Rectal smooth muscle tissue (tissue), 1 donor: ENCODE data around the gene ASB3.
"Not testable (repeated sequence)": the region's sequence is repeated elsewhere in the genome, so short reads cannot be mapped to it uniquely, and the experiment has no call there.

Experiments
- H3K27ac ChIP-seq: one replicate; pipeline ENCODE4 v1.7.0; 2013; ENCODE audit warnings: low read depth, low read length, inconsistent platforms
- H3K27me3 ChIP-seq: one replicate; pipeline ENCODE4 v1.7.0; 2013; ENCODE audit warnings: low read length; ENCODE audit not compliant: control insufficient read depth, insufficient read depth
- H3K36me3 ChIP-seq: one replicate; pipeline ENCODE4 v1.7.0; 2013; ENCODE audit warnings: low read length; ENCODE audit not compliant: control insufficient read depth, insufficient read depth
- H3K4me1 ChIP-seq: one replicate; pipeline ENCODE4 v1.7.0; 2013; ENCODE audit warnings: low read length; ENCODE audit not compliant: control insufficient read depth, insufficient read depth
- H3K4me3 ChIP-seq: one replicate; pipeline ENCODE4 v1.7.0; 2013; ENCODE audit warnings: low read length
- H3K9ac ChIP-seq: one replicate; pipeline ENCODE4 v1.7.0; 2013; ENCODE audit warnings: low read length

Gene ASB3

GRCh38 chr2:53658474-53658873, 128.3 kb downstream of the ASB3 start:
- H3K4me1 ChIP-seq, H3K27ac ChIP-seq, H3K4me3 ChIP-seq, H3K36me3 ChIP-seq, H3K9ac ChIP-seq, H3K27me3 ChIP-seq: not testable (repeated sequence)

- Histone ChIP-seq H3K27me3 (no peaks in the 10 kb centered on the region), H3K4me3 (no peak overlapping the region), H3K9ac (no peak overlapping the region)
These were observed 131.5 kb downstream of the ASB3 start for GRCh38 chr2:53655256-53655655.

GRCh38 chr2:53654396-53654795, 132.4 kb downstream of the ASB3 start:
- Histone ChIP-seq H3K27me3 (no peaks in the 10 kb centered on the region), H3K4me3 (no peak overlapping the region), H3K36me3 (no peaks in the 10 kb centered on the region), H3K4me1 (peaks cover 8% of the 10 kb centered on the region), H3K27ac (no peak overlapping the region), H3K9ac (no peak overlapping the region)

More at GRCh38 chr2:53655256-53655655, 131.5 kb downstream of the ASB3 start:
- H3K4me1 ChIP-seq = peaks cover 8% of the 10 kb centered on the region
- H3K36me3 ChIP-seq = no peaks in the 10 kb centered on the region
- H3K27ac ChIP-seq = no peak overlapping the region

- Histone ChIP-seq H3K27ac (no peak overlapping the region), H3K4me3 (no peak overlapping the region), H3K36me3 (no peaks in the 10 kb centered on the region), H3K4me1 (peaks cover 8% of the 10 kb centered on the region), H3K9ac (no peak overlapping the region), H3K27me3 (no peaks in the 10 kb centered on the region)
These were observed 134.6 kb downstream of the ASB3 start for GRCh38 chr2:53652131-53652530.

- Histone ChIP-seq H3K4me3 (no peak overlapping the region), H3K9ac (no peak overlapping the region), H3K27me3 (no peaks in the 10 kb centered on the region), H3K4me1 (no peaks in the 10 kb centered on the region), H3K27ac (no peak overlapping the region), H3K36me3 (no peaks in the 10 kb centered on the region)
These were observed 140.0 kb downstream of the ASB3 start for GRCh38 chr2:53646788-53647187.

- Histone ChIP-seq H3K9ac (no peak overlapping the region), H3K27ac (no peak overlapping the region), H3K36me3 (no peaks in the 10 kb centered on the region), H3K4me3 (no peak overlapping the region), H3K4me1 (no peaks in the 10 kb centered on the region), H3K27me3 (no peaks in the 10 kb centered on the region)
These were observed 145.5 kb downstream of the ASB3 start for GRCh38 chr2:53641290-53641689.

GRCh38 chr2:53640466-53640865, 146.3 kb downstream of the ASB3 start:
- Histone ChIP-seq H3K9ac (no peak overlapping the region), H3K4me1 (no peaks in the 10 kb centered on the region), H3K27me3 (no peaks in the 10 kb centered on the region), H3K4me3 (no peak overlapping the region), H3K36me3 (no peaks in the 10 kb centered on the region), H3K27ac (no peak overlapping the region)

GRCh38 chr2:53636596-53636995, 150.2 kb downstream of the ASB3 start:
- no peaks in the 10 kb centered on the region for H3K36me3 ChIP-seq

GRCh38 chr2:53636109-53636508, 150.6 kb downstream of the ASB3 start:
- H3K27me3 ChIP-seq = no peaks in the 10 kb centered on the region
- H3K27ac ChIP-seq = no peak overlapping the region
- no peak overlapping the region for H3K9ac ChIP-seq

More at GRCh38 chr2:53636596-53636995, 150.2 kb downstream of the ASB3 start:
- Histone ChIP-seq H3K4me3 (no peak overlapping the region), H3K27me3 (no peaks in the 10 kb centered on the region), H3K4me1 (no peaks in the 10 kb centered on the region), H3K9ac (no peak overlapping the region), H3K27ac (no peak overlapping the region)

GRCh38 chr2:53635694-53636093, 151.1 kb downstream of the ASB3 start:
- H3K27me3 ChIP-seq = no peaks in the 10 kb centered on the region
- no peak overlapping the region for H3K4me3 ChIP-seq
- H3K4me1 ChIP-seq = no peaks in the 10 kb centered on the region
- H3K27ac ChIP-seq = no peak overlapping the region
- H3K36me3 ChIP-seq = no peaks in the 10 kb centered on the region
- H3K9ac ChIP-seq = no peak overlapping the region

More at GRCh38 chr2:53636109-53636508, 150.6 kb downstream of the ASB3 start:
- Histone ChIP-seq H3K4me3 (no peak overlapping the region), H3K4me1 (no peaks in the 10 kb centered on the region), H3K36me3 (no peaks in the 10 kb centered on the region)

- Histone ChIP-seq H3K27ac (no peak overlapping the region), H3K9ac (no peak overlapping the region), H3K4me3 (no peak overlapping the region), H3K27me3 (no peaks in the 10 kb centered on the region), H3K4me1 (no peaks in the 10 kb centered on the region), H3K36me3 (no peaks in the 10 kb centered on the region)
These were observed 153.3 kb downstream of the ASB3 start for GRCh38 chr2:53633441-53633840.

GRCh38 chr2:53632714-53633113, 154.0 kb downstream of the ASB3 start:
- H3K4me3 ChIP-seq = no peak overlapping the region
- no peak overlapping the region for H3K27ac ChIP-seq
- no peak overlapping the region for H3K9ac ChIP-seq
- no peaks in the 10 kb centered on the region for H3K4me1 ChIP-seq
- no peaks in the 10 kb centered on the region for H3K36me3 ChIP-seq
- H3K27me3 ChIP-seq = no peaks in the 10 kb centered on the region

- no peak overlapping the region for H3K4me3 ChIP-seq
- no peaks in the 10 kb centered on the region for H3K4me1 ChIP-seq
- no peaks in the 10 kb centered on the region for H3K27me3 ChIP-seq
- H3K27ac ChIP-seq = no peak overlapping the region
- no peak overlapping the region for H3K9ac ChIP-seq
- H3K36me3 ChIP-seq = no peaks in the 10 kb centered on the region
These were observed 154.7 kb downstream of the ASB3 start for GRCh38 chr2:53632126-53632460.
